HG03060 (cell line): ENCODE data around the gene UGT2B15.
"Not testable (repeated sequence)": the region's sequence is repeated elsewhere in the genome, so short reads cannot be mapped to it uniquely, and the experiment has no call there.

ENCODE experiments used
- ATAC-seq: cut with Tn5 transposase; IDR thresholded peaks from one replicate; pipeline ENCODE4 v1.9.1; 2021; ENCODE audit warnings: low read depth, moderate number of reproducible peaks; ENCODE audit not compliant: unreplicated experiment

Gene UGT2B15

DNA sequence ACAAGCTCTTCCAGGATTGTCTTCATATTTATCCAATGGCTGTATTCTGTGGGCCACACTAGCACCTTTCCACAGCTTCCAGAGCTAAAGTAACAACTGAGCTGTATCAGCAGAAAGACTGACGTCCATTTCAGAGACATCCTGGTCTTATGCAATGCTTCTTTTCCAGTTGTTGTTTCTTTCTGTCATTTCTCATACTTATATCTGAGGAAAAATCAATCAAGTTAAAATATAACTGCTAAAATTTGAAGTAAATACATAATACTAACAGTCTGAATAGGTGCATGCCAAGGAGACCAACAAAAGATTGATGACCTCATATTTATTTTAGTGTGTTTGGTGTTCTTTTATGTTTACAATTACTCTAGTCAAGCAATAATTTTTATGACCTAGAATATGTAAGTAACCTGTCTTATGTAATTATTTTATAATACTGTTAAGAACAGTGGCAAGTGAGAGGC lies at the start of gene UGT2B15:
TSS of gene UGT2B15 (minus strand) at position 174 of the 461 bp plus-strand sequence. CDS start at position 140, 34 bp downstream.
- not testable (repeated sequence) for ATAC-seq

DNA sequence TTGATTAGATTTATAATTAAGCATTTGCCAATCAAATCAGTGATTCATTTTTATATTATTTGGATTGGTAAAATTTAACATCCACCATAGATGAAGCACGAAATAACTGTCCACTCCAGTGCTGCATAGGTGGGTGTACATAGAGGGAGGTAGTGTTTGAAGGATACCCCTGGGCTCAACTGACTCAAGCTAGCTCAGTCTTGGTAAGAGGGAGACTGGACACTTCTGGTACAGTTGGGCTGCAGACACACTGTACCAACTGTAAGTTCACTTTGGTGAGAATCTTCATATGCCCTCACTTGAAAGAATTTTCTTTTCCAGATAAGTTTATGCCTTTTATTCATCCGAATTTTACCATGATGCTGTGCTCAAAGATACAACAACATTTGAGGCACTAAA lies 48.6 kb upstream of the UGT2B15 start:
- ATAC-seq: no peak

DNA sequence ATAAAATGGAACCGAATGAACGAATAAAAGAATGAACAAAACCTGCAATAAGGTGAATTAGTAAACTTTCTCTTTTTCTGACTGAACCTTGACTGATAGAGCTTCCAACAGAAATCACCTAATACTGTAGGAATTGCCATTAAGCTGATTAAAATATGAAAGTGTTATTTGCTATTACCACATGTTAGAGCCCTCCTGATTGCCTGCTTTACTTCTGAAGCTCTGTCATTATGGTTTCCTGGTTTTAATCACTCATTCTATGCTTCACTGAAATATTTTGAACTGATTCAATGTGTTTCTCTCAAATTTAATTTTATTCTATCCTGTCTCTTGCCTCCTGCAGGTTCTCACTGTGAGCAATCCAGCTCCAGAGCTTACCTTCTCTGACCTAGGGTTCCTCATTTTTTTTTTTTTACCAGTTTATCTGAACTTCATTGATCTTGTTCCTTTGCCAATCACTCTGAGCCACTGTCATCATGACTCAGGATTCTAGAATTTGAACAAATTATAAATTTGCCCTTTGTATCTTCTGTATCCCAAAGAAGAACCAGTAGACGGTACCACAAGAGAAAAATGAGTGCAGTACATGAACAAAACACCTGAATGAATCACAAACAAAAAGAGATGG lies 48.1 kb upstream of the UGT2B15 start:
- no peak for ATAC-seq

DNA sequence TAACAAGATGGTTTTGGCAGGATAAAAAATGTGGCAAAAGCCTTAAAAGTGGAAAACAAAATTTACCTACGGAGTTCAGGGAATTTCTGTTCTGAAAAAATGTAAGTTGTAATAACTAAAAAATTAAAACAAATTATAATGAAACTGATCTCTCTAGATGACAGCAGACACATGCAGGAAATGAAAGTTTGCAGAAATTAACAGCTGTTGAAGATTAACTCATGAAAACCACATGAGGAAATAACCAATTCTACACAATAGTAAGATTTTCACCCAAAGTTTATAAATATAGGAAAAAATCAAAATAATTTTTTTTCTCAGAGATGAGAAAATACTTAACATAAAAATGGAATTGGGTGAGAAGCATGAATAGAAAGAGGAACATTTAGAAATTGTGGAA lies 47.5 kb upstream of the UGT2B15 start:
- no peak for ATAC-seq

DNA sequence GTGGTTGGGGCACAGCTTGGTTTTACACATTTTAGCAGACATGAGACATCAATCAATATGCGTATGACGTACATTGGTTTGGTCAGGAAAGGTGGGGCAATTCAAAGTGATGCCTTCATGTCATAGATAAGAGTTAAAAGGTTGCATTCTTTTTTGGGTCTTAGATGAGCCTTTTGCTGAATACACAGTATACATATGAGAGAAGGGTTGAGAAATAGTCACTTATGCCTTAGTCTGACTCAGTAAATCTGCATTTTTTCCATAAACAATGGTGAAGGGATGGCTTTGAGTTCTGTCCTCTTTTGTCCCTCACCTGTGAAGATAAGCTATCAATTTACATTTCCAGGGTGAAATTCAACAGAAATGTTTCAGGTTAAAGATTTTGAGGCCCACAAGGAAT lies 43.9 kb upstream of the UGT2B15 start:
- ATAC-seq: no peak

DNA sequence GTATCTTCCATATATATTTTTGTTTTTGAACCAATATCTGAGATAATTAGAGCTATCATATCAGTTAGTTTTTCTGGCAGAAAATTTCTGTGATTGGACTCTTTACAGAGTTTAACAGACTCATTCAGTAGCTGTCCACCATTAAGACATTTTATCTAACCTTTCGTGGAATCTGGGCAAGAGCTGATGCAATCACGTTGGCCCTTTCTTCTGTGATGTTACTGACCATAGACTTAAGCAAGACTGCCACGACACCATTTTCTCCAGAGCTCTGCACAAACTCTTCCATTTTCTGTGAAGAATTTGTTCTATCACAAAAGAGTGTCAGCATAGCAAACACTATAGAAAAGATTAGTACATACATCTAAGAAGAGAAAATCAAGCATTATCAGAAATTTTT lies 41.8 kb upstream of the UGT2B15 start:
- no peak for ATAC-seq

DNA sequence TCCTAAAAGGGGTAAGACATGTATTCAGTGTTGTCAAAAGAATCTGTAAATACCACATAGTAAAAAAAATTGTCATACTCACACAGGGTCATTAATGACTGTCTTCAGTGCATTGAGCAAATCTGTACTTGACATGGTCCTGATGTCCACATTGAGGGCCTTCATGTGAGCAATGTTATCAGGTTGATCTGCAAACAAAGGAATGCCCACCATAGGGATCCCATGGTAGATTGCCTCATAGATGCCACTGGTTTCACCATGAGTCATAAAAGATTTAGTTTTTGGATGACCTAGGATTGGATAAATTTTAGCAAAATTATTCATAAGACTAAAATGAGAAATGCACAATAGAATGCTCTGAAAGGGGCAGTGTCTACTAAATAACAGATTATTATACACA lies 38.1 kb upstream of the UGT2B15 start:
- no peak for ATAC-seq

DNA sequence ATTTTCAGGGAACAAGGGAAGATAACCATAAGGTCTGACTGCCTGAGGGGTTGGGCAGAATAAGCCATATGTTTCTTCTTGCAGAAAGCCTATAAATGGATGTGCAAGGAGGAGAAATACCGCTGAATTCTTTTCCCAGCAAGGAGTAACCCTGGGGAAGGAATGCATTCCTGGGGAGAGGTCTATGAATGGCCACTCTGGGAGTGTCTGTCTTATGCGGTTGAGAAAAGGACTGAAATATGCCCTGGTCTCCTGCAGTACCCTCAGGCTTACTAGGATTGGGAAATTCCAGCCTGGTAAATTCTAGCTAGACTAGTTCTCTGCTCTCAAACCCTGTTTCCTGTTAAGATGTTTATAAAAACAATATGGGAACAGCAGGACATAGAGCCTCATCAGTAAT lies 32.7 kb upstream of the UGT2B15 start:
- ATAC-seq: not testable (repeated sequence)

DNA sequence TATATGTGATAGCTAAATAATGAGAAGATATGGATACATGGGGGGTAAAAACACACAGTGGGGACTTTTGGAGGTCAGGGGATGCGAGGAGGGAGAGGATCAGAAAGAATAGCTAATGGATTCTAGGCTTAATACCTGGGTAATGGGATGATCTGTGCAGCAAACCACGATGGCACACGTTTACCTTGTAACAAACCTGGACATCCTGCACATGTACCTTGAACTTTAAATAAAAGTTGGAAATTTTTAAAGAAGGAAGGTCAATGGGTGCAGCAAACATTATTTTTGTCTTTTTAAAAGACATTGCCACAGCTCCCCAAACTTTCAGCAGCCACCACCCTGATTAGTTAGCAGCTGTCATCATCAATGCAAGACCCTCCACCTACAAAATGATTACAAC lies 29.7 kb upstream of the UGT2B15 start:
- ATAC-seq: no peak

DNA sequence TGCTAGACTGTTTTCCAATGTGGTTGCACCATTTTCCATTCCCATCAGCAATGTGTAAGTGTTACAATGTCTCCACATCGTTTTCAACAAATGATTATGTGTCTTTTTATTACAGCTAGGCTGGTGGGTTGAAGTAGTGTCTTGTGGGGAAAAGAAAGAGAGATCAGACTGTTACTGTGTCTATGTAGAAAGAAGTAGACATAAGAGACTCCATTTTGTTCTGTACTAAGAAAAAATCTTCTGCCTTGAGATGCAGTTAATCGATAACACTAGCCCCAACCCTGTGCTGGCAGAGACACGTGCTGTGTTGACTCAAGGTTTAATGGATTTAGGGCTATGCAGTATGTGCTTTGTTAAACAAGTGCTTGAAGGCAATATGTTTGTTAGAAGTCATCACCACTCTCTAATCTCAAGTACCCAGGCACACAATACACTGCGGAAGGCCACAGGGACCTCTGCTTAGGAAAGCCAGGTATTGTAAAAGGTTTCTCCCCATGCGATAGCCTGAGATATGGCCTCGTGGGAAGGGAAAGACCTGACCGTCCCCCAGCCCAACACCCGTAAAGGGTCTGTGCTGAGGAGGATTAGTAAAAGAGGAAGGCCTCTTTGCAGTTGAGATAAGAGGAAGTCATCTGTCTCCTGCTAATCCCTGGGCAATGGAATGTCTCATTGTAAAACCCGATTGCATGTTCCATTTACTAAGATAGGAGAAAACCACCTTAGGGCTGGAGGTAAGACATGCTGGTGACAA lies 23.0 kb upstream of the UGT2B15 start:
- ATAC-seq: no peak

DNA sequence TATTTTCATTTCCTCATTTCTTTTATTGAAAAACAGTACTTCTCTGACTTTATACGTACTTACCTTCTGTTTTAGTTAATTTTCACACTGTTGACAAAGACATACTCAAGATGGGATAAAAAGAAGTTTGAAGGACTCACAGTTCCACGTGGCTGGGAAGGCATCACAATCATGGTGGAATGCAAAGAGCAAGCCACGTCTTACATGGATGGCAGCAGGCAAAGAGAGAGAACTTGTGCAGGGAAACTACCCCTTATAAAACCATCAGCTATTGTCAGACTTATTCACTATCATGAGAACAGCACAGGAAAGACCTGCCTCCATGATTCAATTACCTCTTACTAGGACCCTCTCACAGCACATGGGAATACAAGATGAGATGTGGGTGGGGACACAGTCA lies 20.7 kb upstream of the UGT2B15 start:
- no peak for ATAC-seq

DNA sequence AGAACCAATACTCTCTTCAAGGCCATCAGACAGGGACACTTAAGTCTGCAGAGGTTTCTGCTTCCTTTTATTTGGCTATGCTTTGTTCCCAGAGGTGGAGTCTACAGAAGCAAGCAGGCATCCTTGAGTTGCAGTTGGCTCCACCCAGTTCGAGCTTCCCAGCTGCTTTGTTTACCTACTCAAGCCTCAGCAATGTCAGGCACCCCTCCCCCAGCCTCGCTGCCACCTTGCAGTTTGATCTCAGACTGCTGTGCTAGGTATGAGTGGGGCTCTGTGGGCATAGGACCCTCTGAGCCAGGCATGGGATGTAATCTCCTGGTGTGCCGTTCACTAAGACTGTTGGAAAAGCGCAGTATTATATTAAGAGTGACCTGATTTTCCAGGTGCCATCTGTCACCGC lies 12.6 kb upstream of the UGT2B15 start:
- no peak for ATAC-seq

DNA sequence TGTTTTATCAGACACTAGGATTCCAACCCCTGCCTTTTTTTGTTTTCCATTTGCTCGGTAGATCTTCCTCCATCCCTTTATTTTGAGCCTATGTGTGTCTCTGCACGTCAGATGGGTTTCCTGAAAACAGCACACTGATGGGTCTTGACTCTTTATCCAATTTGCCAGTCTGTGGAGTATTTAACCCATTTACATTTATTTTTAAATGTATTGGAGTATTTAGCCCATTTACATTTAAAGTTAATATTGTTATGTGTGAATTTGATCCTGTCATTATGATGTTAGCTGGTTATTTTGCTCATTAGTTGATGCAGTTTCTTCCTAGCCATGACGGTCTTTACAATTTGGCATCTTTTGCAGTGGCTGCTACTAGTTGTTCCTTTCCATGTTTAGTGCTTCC lies 10.8 kb upstream of the UGT2B15 start:
- not testable (repeated sequence) for ATAC-seq

DNA sequence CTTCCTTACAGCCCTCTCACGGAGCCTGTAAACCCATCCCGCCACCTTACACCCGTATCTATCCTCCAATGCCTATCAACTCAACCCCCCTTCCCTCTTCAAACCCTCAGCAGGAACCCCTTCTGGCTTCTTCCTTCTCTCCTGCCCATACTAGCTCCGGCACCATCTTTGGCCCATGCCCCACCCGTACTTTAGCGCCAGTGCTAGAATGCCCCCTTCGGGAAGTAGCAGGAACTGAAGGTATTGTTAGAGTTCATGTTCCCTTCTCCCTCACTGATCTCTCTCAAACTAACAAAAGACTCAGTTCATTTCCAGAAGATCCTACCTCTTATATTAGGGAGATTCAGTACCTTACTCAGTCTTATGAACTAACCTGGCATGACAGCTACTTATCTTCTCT lies 2.7 kb upstream of the UGT2B15 start:
- ATAC-seq: no peak

DNA sequence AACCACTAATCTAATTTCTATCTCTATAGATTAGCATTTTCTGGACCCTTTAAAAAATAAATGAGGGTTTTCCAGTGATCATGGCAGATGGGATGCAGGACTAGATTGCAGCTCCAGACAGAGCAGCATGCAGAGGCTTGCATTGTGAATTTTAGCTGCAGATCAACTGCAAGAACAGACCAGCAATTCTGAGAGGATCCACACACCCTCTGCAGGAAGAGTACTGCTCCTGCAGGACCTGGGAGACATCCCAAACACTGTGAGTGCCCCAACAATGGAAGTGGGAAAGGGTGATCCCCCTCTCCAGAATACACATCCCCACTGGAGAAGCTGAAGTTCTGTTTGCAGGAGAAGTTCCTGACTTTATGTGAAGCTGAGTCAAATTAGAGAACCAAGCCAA lies 765 bp upstream of the UGT2B15 start:
- not testable (repeated sequence) for ATAC-seq

DNA sequence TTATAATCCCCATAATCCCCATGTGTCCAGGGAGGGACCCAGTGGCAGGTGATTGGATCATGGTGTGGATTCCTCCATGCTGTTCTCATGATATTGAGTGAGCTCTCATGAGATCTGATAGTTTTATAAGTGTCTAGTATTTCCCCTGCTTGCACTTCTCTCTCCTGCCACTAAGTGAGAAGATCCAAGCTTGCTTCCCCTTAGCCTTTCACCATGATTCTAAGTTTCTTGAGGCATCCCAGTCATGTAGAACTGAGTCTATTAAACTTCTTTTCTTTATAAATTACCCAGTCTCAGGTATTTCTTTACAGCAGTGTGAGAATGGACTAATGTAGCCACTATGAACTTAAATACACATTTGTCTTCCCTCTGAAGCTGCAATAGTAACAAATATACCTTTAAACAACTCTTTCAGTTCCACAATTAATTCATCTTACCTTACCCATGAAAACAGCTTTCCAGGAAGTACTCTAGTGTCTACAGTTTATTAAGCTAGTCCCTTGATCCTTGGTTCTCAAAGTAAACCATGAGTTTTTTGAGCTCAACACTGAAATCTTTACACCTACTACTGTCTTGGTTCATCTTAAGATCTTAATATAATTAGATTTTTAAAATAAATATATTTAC lies 1.8 kb downstream of the UGT2B15 start:
- not testable (repeated sequence) for ATAC-seq

DNA sequence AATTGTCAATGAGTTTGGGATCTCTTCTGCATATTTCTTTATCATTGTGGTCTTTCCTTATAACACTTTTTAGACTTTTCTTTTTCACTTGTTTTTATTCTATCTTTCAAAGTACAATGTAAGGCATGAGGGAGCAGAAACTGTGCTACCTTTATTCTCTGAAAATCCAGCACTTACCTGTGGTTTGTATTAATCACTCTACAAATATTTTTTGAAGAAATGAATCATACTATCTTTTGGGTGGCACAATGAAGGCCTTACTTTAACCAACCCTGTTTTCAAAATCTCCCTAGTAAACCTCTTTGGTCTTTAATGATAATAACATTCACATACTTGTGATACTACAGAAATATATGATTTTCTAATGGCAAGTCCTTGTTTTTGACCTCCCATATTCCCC lies 2.9 kb downstream of the UGT2B15 start:
- ATAC-seq: not testable (repeated sequence)

DNA sequence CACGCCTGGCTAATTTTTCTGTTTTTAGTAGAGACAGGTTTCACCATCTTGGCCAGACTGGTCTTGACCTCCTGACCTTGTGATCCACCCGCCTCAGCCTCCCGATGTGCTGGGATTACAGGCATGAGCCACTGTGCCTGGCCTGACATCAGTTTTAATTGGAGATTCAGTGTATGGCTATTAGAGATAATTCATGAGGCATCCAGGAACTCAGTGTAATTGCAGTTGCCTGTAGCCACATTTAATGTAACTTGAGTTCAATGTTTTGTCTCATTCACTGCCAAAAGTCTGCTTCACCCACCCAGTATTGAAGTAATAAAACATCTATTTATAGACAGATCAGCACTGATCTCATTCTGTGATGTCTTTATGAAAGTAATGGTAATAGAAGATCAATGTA lies 5.7 kb downstream of the UGT2B15 start:
- not testable (repeated sequence) for ATAC-seq

DNA sequence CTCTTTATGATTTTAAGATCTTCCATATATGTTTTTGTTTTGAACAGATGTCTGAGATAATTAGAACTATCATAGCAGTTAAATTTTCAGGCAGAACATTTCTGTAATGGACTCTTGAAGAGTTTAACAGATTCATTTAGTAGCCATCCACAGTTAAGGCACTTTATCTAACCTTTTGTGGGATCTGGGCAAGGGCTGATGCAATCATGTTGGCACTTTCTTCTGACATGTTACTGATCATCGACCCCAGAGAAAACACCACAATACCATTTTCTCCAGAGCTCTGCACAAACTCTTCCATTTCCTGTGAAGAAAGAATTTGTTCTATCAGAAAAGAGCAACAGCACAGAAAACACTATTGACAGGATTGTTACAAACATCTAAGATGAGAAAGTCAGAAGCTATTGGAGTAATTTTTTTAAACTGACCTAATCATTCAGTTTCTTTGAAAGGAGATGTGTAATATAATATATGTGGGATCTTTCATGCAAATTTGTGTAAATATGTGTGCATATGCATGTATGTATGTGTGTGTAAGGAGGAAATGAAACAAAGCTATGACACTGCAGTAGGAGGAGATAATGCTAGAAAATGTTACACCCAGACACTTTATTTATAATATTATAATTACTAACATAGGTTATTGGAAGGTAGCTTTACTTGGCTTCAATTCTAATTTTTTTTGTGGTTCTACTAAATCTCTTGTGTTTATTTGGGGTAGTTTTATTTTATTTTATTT lies 7.4 kb downstream of the UGT2B15 start:
- peak; percentile 57 for ATAC-seq

DNA sequence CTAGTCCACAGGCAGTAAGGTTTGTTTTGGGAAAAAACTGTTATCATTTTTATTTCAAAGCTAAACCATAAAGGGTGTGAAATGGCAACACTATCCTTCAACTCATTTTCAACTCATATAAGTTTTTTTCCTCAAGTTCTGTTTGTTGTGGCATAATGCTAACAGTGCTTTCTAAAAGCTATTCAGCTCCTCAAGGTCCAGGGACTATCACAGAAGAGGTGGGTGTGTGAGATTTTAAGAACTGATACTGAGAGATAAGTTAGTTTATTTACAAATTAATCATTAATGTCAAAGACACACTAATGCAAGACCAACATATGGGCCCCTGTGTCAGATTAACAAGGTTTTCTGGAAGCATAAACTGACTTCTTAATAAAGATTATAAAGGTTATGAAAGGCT lies 11.8 kb downstream of the UGT2B15 start:
- ATAC-seq: no peak

DNA sequence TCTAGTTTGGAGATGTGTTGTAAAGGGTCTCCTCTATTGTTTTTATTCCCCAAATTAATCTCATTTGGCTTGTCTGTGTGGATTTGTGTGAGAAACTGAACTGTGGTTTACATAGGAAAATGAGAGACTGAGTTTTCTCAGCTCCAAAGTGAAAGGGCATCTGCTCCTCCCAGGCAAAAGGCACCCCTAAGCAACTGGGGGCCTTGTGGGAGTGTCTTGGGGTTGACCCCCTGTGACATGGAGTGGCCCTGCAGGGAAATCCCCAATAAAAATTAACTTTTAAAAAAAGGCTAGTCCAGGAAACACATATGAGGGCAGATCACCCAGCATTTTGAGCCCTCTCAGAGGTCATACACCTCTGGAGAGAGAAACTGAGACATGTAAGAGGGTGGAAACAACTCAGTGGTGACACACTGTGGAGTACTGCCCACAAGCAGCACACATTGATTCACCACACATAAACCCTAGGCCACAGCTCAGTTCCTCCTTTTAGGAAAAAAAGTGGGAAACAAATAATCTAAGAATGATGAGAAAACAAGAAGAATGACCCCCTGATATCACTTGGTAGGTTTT lies 13.3 kb downstream of the UGT2B15 start:
- peak; percentile 36 for ATAC-seq
